SKM-1 (cell line): Measurements from ENCODE around the gene SAXO2.
"Not testable (repeated sequence)": the region's sequence is repeated elsewhere in the genome, so short reads cannot be mapped to it uniquely, and the experiment has no call there.

ENCODE experiments used
- DNase-seq: peaks from one replicate; lab custom pipeline; 2025; ENCODE audit not compliant: unreplicated experiment; lab: John Stamatoyannopoulos, UW

Gene SAXO2

DNA sequence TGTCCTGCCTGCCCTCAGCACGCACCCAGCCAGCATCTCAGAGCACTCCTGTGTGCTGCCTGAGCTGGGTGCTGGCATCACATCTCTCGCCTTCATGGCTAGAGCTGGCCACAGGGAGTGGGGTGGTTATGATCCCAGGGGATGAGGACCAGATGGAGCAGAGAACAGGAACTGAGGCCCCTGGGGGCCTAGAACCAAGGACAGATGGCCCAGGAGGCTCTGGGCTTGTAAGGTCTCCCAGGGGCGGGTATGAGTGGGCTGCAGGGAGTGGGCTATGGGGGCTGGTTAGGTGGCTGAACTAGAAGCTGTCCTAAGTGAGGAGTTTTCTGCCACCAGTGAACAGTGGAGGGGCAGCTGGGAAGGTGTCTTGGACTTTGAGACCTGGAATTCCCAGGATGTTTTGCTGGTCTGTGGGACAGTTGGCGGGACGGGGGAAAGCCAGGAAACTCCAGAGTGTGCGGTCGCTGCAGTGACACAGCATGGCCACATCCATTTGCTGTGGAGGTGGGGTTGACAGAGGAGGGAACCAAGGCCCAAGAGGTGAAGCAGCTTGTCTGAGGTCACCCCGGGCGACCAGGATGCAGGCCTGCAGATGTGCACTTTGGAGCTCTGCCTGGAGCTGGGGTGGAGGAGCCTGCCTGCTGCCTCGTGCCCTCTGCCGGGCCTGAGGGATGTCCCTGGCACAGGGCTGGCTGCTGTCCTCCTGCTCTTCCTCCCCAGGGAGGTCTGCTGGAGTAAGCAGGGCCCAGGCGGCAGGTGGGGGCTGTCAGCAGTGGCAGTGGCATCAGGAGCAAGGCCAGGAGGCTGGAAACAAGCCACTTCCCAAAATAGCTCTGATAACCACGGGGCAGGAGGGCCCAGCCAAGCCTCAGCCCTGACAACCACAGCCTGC lies 70.3 kb downstream of the SAXO2 start:
- not testable (repeated sequence) for DNase-seq

- DNase-seq: not testable (repeated sequence)
Observed at GRCh38 chr15:82333603-82334553, 71.3 kb downstream of the SAXO2 start.
